GM12875 (cell line): Measurements from ENCODE around the gene HCFC1R1.

Experiments
- H3K4me3 ChIP-seq: one replicate; pipeline ENCODE4 v1.5.1; 2011; ENCODE audit warnings: low read depth, low read length, control low read depth
- CTCF ChIP-seq: IDR thresholded peaks from 2 replicates; pipeline ENCODE4 v1.5.1; 2011; ENCODE audit warnings: low read depth, mild to moderate bottlenecking, control low read depth, inconsistent platforms, low read length, moderate library complexity, borderline replicate concordance; ENCODE audit not compliant: insufficient read depth

The HCFC1R1 gene

GRCh38 chr16:3030222-3031212, 6.8 kb upstream of the HCFC1R1 start:
- H3K4me3 ChIP-seq = no peak overlapping the region
- TF ChIP-seq CTCF = no peak

- TF ChIP-seq CTCF = no peak
- H3K4me3 ChIP-seq = no peak overlapping the region
Observed at GRCh38 chr16:3029491-3030221, 5.9 kb upstream of the HCFC1R1 start.

- no peak for TF ChIP-seq CTCF
- no peak overlapping the region for H3K4me3 ChIP-seq
Observed at GRCh38 chr16:3028716-3029319, 5.1 kb upstream of the HCFC1R1 start.

GRCh38 chr16:3027983-3028715, 4.4 kb upstream of the HCFC1R1 start:
- peak; percentile 95 for TF ChIP-seq CTCF
- no peak overlapping the region for H3K4me3 ChIP-seq

GRCh38 chr16:3027489-3027795, 3.7 kb upstream of the HCFC1R1 start:
- no peak for TF ChIP-seq CTCF
- H3K4me3 ChIP-seq = no peak overlapping the region

- TF ChIP-seq CTCF = no peak
Observed at GRCh38 chr16:3026609-3027488, 3.1 kb upstream of the HCFC1R1 start.

More at GRCh38 chr16:3026609-3027488, 3.1 kb upstream of the HCFC1R1 start:
- H3K4me3 ChIP-seq = no peak overlapping the region
